NCI-H1694 (cell line): ENCODE data around the gene RTF1.
"Not testable (repeated sequence)": the region's sequence is repeated elsewhere in the genome, so short reads cannot be mapped to it uniquely, and the experiment has no call there.

Experiments
- DNase-seq: peaks from one replicate; lab custom pipeline; 2025; lab: John Stamatoyannopoulos, UW

The RTF1 gene

GRCh38 chr15:41416742-41417417 is at the start of gene RTF1:
Gene RTF1 (plus strand): TSS chr15:41417095. CDS start chr15:41417116, 21 bp downstream.
- peak; percentile 68 for DNase-seq

GRCh38 chr15:41367418-41367817 is 49.5 kb upstream of the RTF1 start:
- DNase-seq = no peak

GRCh38 chr15:41377978-41378377 is 38.9 kb upstream of the RTF1 start:
- no peak for DNase-seq

- not testable (repeated sequence) for DNase-seq
Measured at GRCh38 chr15:41383974-41384749, 32.7 kb upstream of the RTF1 start.

- DNase-seq = no peak
Measured at GRCh38 chr15:41387646-41388045, 29.2 kb upstream of the RTF1 start.

GRCh38 chr15:41392659-41393058 is 24.2 kb upstream of the RTF1 start:
- DNase-seq = no peak

GRCh38 chr15:41394924-41395323 is 22.0 kb upstream of the RTF1 start:
- DNase-seq = no peak

- DNase-seq = no peak
Measured at GRCh38 chr15:41396111-41396510, 20.8 kb upstream of the RTF1 start.

GRCh38 chr15:41401904-41402267 is 15.0 kb upstream of the RTF1 start:
- DNase-seq = no peak

- DNase-seq = no peak
Measured at GRCh38 chr15:41407341-41407740, 9.6 kb upstream of the RTF1 start.

- DNase-seq = no peak
Measured at GRCh38 chr15:41408234-41408641, 8.7 kb upstream of the RTF1 start.

GRCh38 chr15:41411031-41411430 is 5.9 kb upstream of the RTF1 start:
- no peak for DNase-seq

- DNase-seq = no peak
Measured at GRCh38 chr15:41411441-41411840, 5.5 kb upstream of the RTF1 start.

- no peak for DNase-seq
Measured at GRCh38 chr15:41416128-41416741, 660 bp upstream of the RTF1 start.

- DNase-seq = no peak
Measured at GRCh38 chr15:41417418-41418195, 712 bp downstream of the RTF1 start.

GRCh38 chr15:41423979-41424659 is 7.2 kb downstream of the RTF1 start:
- no peak for DNase-seq

- DNase-seq = no peak
Measured at GRCh38 chr15:41424809-41425208, 7.9 kb downstream of the RTF1 start.

GRCh38 chr15:41425907-41426306 is 9.0 kb downstream of the RTF1 start:
- DNase-seq = not testable (repeated sequence)

- DNase-seq = no peak
Measured at GRCh38 chr15:41429003-41429890, 12.4 kb downstream of the RTF1 start.

- no peak for DNase-seq
Measured at GRCh38 chr15:41435037-41435786, 18.3 kb downstream of the RTF1 start.
